WTC11 (cell line): Measurements from ENCODE around the gene TTC28. TPM values are rescaled to one million over a fixed set of nuclear protein-coding genes. Genes with fewer than 3 reads are reported as not detected.

Source experiments
- ATAC-seq: fragments of 200-7000 bp; cut with Tn5 transposase; 2 replicates; pipeline ENCODE4 v1.10.0; 2021; ENCODE audit warnings: mild to moderate bottlenecking, moderate library complexity
- CTCF ChIA-PET: fragments of 300-600 bp; sonication (Branson Sonifier 250); formaldehyde crosslinking; loops from one replicate; lab custom pipeline; 2021; ENCODE audit warnings: antibody characterized with exemption; lab: Charles Lee
- POLR2A ChIA-PET: fragments of 350-600 bp; sonication (Branson Sonifier 250); formaldehyde crosslinking; loops from one replicate; lab custom pipeline; 2021; ENCODE audit warnings: antibody characterized with exemption; lab: Charles Lee
- DNase-seq: peaks from one replicate; pipeline ENCODE4 v3.0.0; 2021; ENCODE audit warnings: low spot score
- H3K27ac Mint-ChIP-seq: 2 replicates; pipeline ENCODE4 v1.8.0; 2021; ENCODE audit warnings: mixed read lengths
- H3K27me3 Mint-ChIP-seq: 2 replicates; pipeline ENCODE4 v1.8.0; 2021; ENCODE audit warnings: low read depth, mild to moderate bottlenecking, moderate library complexity, mixed read lengths
- H3K36me3 Mint-ChIP-seq: 2 replicates; pipeline ENCODE4 v1.8.0; 2021; ENCODE audit warnings: mixed read lengths
- H3K4me1 Mint-ChIP-seq: 2 replicates; pipeline ENCODE4 v1.8.0; 2022; ENCODE audit warnings: mixed read lengths
- H3K4me3 Mint-ChIP-seq: 2 replicates; pipeline ENCODE4 v1.8.0; 2021; ENCODE audit warnings: mild to moderate bottlenecking, moderate library complexity, mixed read lengths
- H3K9me3 Mint-ChIP-seq: 2 replicates; pipeline ENCODE4 v1.8.0; 2021; ENCODE audit warnings: mixed read lengths
- ARID4B ChIP-seq: sonication (generic); formaldehyde crosslinking; IDR thresholded peaks from 2 replicates; pipeline ENCODE4 v1.8.0; 2023; ENCODE audit warnings: missing genetic modification reagents, mild to moderate bottlenecking, borderline replicate concordance
- CBFB ChIP-seq: sonication (generic); formaldehyde crosslinking; IDR thresholded peaks from 2 replicates; pipeline ENCODE4 v1.8.1; 2022; ENCODE audit warnings: mild to moderate bottlenecking, low read depth, missing genetic modification reagents
- CREM ChIP-seq: sonication (generic); formaldehyde crosslinking; IDR thresholded peaks from 2 replicates; pipeline ENCODE4 v1.8.1; 2022; ENCODE audit warnings: mild to moderate bottlenecking, missing genetic modification reagents, moderate library complexity
- E2F1 ChIP-seq: sonication (generic); formaldehyde crosslinking; IDR thresholded peaks from 2 replicates; pipeline ENCODE4 v1.8.0; 2022; ENCODE audit warnings: mild to moderate bottlenecking, missing genetic modification reagents
- GRHL2 ChIP-seq: fragments of 250-450 bp; sonication (Bioruptor Pico); IDR thresholded peaks from 2 replicates; pipeline ENCODE4 v1.8.0; 2022; ENCODE audit warnings: mild to moderate bottlenecking, moderate library complexity; ENCODE audit not compliant: insufficient replicate concordance, severe bottlenecking
- KAT7 ChIP-seq: sonication (generic); formaldehyde crosslinking; IDR thresholded peaks from 2 replicates; pipeline ENCODE4 v1.8.1; 2023; ENCODE audit warnings: missing genetic modification reagents, mild to moderate bottlenecking, borderline replicate concordance
- MXD4 ChIP-seq: fragments of 250-450 bp; sonication (Bioruptor Pico); IDR thresholded peaks from 2 replicates; pipeline ENCODE4 v1.8.0; 2021; ENCODE audit warnings: mild to moderate bottlenecking, moderate library complexity, borderline replicate concordance
- MYBL2 ChIP-seq: sonication (generic); formaldehyde crosslinking; IDR thresholded peaks from 2 replicates; pipeline ENCODE4 v1.8.1; 2023; ENCODE audit warnings: mild to moderate bottlenecking, moderate library complexity, missing genetic modification reagents
- NFE2L1 ChIP-seq: sonication (generic); formaldehyde crosslinking; IDR thresholded peaks from 2 replicates; pipeline ENCODE4 v1.8.1; 2023; ENCODE audit warnings: missing genetic modification reagents
- TP53 ChIP-seq: sonication (generic); formaldehyde crosslinking; IDR thresholded peaks from 2 replicates; pipeline ENCODE4 v1.8.1; 2023; ENCODE audit warnings: mild to moderate bottlenecking, missing genetic modification reagents
- ZBTB21 ChIP-seq: sonication (generic); formaldehyde crosslinking; IDR thresholded peaks from 2 replicates; pipeline ENCODE4 v1.8.1; 2023; ENCODE audit warnings: mild to moderate bottlenecking, missing genetic modification reagents, borderline replicate concordance
- ZNF138 ChIP-seq: sonication (generic); formaldehyde crosslinking; conservative IDR thresholded peaks from 2 replicates; pipeline ENCODE4 v1.8.1; 2022; ENCODE audit warnings: mild to moderate bottlenecking, moderate library complexity, missing genetic modification reagents
- ZNF219 ChIP-seq: sonication (generic); formaldehyde crosslinking; IDR thresholded peaks from 2 replicates; pipeline ENCODE4 v1.8.0; 2023; ENCODE audit warnings: missing genetic modification reagents, mild to moderate bottlenecking, borderline replicate concordance
- ZNF232 ChIP-seq: sonication (generic); formaldehyde crosslinking; IDR thresholded peaks from 2 replicates; pipeline ENCODE4 v1.8.0; 2022; ENCODE audit warnings: mild to moderate bottlenecking, missing genetic modification reagents
- total RNA-seq: library from RNA; stranded (reverse); gene quantifications from 3 replicates; pipeline ENCODE4 v1.2.3, GENCODE V29; 2021
- TF ChIP-seq, protein P1 (sequence below): sonication (generic); formaldehyde crosslinking; IDR thresholded peaks from 2 replicates; pipeline ENCODE4 v1.8.1; 2022; ENCODE audit warnings: low read depth, missing genetic modification reagents, borderline replicate concordance

Gene TTC28
- total RNA-seq, 1 experiment from 2014 or later = 13.0 TPM

GRCh38 chr22:28017558-28017820 is 662.2 kb downstream of the TTC28 start:
- Mint-ChIP-seq H3K4me3 (no peak overlapping the region), H3K9me3 (no peaks in the 10 kb centered on the region), H3K4me1 (peaks cover 8% of the 10 kb centered on the region), H3K27me3 (no peaks in the 10 kb centered on the region), H3K36me3 (no peaks in the 10 kb centered on the region), H3K27ac (peak overlapping the region; percentile 10; the same call in 1 of the 2 replicates)
- ATAC-seq (no peak), DNase-seq (peak; percentile 6)
- TF ChIP-seq ZNF219 (CRISPR knock-in tag) (no peak), KAT7 (CRISPR knock-in tag) (no peak), NFE2L1 (CRISPR knock-in tag) (no peak), CBFB (CRISPR knock-in tag) (no peak), GRHL2 (CRISPR knock-in tag) (no peak), ARID4B (no peak), ZBTB21 (CRISPR knock-in tag) (no peak)
- TF ChIP-seq, protein P1, sequence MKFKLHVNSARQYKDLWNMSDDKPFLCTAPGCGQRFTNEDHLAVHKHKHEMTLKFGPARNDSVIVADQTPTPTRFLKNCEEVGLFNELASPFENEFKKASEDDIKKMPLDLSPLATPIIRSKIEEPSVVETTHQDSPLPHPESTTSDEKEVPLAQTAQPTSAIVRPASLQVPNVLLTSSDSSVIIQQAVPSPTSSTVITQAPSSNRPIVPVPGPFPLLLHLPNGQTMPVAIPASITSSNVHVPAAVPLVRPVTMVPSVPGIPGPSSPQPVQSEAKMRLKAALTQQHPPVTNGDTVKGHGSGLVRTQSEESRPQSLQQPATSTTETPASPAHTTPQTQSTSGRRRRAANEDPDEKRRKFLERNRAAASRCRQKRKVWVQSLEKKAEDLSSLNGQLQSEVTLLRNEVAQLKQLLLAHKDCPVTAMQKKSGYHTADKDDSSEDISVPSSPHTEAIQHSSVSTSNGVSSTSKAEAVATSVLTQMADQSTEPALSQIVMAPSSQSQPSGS (CRISPR knock-in tag) = no peak
- ChIA-PET POLR2A (no interaction called here), CTCF (interaction anchor here (1.1 kb wide), 1 partner anchor 425 kb away, joined by 3 read pairs; no protein-coding TSS in a partner anchor)

GRCh38 chr22:28016781-28017557 is 662.7 kb downstream of the TTC28 start:
- POLR2A ChIA-PET = no interaction called here
- H3K27ac Mint-ChIP-seq = peak overlapping the region; percentile 10; the same call in 1 of the 2 replicates
- no peak overlapping the region for H3K4me3 Mint-ChIP-seq
- H3K27me3 Mint-ChIP-seq = no peaks in the 10 kb centered on the region
- H3K36me3 Mint-ChIP-seq = no peaks in the 10 kb centered on the region
- TF ChIP-seq MXD4 (CRISPR knock-in tag) (no peak), ZNF219 (CRISPR knock-in tag) (no peak), MYBL2 (CRISPR knock-in tag) (no peak), TP53 (CRISPR knock-in tag) (no peak), ZNF232 (CRISPR knock-in tag) (no peak), E2F1 (CRISPR knock-in tag) (no peak), CREM (CRISPR knock-in tag) (no peak), ZNF138 (CRISPR knock-in tag) (no peak)
- TF ChIP-seq, protein P1 (CRISPR knock-in tag) = no peak
- no peak for ATAC-seq
- peak; percentile 11 for DNase-seq
- H3K4me1 Mint-ChIP-seq = peaks cover 8% of the 10 kb centered on the region
- H3K9me3 Mint-ChIP-seq = no peaks in the 10 kb centered on the region
- CTCF ChIA-PET = interaction anchor here (1.1 kb wide), 1 partner anchor 426 kb away, joined by 3 read pairs; no protein-coding TSS in a partner anchor
